ENCODE measurements around the gene GDF2.

DNA sequence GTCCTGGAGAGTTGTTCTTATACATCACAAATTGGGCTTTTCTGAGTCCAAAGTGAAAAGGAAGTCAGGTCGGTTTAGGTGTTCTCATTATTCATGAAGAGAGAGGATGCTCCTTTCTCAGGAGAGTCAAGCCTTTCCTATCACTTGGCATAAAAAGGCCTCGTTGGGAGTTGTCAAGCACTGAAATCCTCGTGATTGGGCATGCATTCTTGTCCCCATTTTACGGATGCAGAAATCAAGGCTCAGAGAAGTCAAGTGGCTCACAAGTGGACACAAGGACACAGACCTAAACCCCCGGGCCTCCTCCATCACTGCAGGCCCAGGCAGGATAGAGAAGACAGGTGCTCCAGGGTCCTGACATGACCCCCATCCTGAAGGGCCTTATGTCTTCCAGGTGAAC is 34.5 kb downstream of the GDF2 start:
- TF ChIP-seq EZH2 (IDR thresholded peaks at IDR 0.05), result no peak
- TF ChIP-seq POLR2AphosphoS5 (IDR thresholded peaks at IDR 0.05; ENCODE audit: borderline replicate concordance, low read depth, low read length), result no peak
- TF ChIP-seq FOXP2 (optimal IDR thresholded peaks at IDR 0.05; ENCODE audit: control extremely low read depth, extremely low read length, insufficient read depth), result no peak
